Middle frontal gyrus (tissue), 1 donor: ENCODE results near the gene METTL1.
"Not testable (repeated sequence)": the region's sequence is repeated elsewhere in the genome, so short reads cannot be mapped to it uniquely, and the experiment has no call there.

ENCODE experiments used
- DNase-seq: peaks from one replicate; pipeline ENCODE4 v3.0.0-alpha.2; 2015; ENCODE audit warnings: low spot score; ENCODE audit errors: extremely low spot score

The METTL1 gene

DNA sequence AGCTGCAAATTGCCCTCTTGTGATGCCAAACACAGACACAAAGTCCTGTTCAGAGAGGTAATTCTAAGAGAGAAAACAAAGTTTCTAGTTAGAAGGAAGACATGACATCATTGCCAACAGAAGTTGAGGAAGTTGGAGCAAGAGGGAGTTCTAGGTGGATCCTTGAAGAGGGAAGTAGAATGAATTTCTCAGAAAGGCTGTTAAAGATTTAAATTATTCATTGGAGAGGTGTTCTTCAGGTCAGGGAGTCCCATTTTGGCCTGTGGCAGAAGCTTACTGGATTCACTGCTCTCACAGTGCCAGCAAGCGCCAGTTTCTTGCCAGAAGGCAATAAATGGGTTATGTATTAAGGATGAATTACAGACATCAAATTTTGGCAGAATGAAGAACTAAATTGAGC is 26.0 kb upstream of the METTL1 start:
- no peak for DNase-seq

DNA sequence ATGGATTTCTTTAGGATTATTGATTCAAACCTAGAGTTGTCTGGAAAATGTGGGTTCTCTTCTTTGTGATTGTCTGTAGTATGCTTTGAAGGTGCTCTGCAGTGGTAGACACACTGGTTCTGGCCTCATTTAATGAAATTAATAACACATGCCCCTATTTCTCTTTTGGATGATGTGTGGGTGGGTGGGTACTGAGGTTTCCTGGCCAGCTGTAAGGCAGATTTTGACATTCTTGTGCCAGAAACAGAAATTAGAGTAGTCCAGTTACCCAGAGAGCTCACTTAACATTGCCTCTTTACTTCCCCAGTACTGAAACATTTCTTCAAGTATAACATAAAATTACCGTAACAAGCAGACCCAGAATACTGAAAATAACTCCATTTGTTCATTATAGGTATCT is 25.1 kb upstream of the METTL1 start:
- no peak for DNase-seq

DNA sequence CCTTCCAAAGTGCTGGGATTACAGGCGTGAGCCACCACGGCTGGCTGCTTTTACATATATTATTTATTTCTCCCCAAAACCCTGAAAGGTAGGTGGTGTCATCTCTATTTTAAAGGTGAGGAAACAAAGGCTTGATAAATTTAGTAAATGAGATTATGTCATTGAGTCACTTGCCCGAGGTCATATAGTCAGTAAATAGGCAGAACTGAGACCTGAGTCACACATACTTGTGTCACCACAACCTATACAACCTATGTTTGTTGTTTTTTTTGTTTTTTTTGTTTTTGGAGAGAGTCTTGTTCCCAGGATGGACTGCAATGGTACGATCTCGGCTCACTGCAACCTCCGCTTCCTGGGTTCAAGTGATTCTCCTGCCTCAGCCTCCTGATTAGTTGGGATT is 23.4 kb upstream of the METTL1 start:
- no peak for DNase-seq

DNA sequence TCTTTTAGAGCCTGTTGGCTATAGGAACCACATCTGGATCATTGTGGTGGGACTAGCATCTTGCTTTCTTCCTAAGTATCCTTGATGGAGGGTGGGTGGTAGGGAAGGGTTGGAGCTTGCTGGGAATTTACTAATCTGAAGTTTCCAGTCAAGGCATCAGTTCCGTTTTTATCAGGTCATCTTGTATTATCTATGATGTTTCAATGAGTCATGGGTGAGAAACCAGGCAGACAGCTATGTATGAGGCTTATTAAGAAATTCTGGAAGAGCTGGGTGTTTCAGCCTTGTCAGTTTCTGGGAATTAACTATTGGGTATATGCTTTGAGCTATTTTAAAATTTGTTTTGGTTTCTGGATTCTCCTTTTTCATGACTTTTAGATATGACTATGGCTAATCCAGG is 22.0 kb upstream of the METTL1 start:
- no peak for DNase-seq

DNA sequence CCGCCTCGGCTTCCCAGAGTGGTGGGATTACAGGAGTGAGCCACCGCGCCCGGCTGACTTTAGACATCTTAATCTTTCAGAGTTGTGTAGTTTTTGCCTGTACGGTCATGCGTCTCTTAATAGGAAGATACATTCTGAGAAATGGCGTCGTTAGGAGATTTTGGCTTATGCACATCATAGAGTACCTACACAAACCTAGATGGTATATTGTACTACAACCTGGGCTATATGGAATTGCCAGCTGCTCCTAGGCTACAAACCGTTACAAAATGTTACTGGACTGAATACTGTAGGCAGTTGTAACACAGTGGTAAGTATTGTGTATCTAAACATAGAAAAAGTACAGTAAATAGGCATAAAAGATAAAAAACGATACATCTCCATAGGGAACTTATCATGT is 12.0 kb upstream of the METTL1 start:
- DNase-seq, result no peak

DNA sequence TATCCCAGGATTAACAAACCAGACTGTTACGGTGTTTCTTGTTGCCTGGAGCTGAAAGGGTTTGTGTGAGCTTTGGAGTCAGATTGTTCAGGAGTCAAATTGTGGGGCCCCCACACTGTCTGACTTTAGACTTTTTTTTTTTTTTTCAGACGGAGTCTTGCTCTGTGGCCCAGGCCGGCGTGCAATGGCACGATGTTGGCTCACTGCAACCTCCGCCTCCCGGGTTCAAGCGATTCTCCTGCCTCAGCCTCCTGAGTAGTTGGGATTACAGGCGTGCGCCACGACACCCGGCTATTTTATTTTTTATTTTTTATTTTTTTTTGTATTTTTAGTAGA is 11.5 kb upstream of the METTL1 start:
- DNase-seq, result no peak

DNA sequence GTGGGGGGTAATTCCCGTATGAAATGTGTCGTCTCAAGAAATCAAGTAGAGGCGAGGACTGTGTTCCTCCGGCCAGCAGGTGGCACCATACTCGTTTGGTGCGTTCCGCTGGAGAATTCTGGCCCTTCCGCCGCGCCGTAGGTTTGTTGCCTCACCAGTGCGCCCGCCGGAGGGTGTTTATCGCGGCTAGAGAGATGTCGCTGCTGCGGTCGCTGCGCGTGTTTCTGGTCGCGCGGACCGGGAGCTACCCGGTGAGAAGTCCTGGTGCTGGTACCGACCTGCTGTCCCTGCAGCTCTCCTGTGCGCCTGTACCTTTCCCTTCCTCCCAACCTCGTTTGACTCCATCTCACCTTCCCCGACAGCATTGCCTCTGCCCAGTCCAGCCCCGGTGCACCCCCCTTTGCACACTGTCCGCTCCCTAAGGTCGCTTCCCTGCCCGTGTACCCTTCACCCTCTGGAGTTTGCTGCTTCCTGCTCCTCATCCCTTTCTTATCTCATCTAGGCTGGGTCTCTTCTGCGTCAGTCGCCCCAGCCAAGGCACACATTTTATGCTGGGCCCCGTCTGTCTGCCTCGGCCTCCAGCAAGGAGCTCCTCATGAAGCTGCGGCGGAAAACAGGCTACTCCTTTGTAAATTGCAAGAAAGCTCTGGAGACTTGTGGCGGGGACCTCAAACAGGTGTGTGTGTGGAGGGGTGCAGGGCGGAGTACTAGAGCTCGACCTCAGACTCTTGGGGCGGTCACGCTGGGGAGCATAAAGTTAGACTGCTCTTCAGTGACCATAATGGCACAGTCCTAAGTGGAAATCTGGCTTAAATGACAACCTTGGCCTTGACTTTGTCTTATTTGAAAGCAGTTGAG is 10.9 kb upstream of the METTL1 start, which contains the start of gene TSFM:
TSS of gene TSFM (plus strand) at position 180 of the 858 bp plus-strand sequence. CDS start at position 195, 15 bp downstream.
- peak; percentile 91 for DNase-seq

DNA sequence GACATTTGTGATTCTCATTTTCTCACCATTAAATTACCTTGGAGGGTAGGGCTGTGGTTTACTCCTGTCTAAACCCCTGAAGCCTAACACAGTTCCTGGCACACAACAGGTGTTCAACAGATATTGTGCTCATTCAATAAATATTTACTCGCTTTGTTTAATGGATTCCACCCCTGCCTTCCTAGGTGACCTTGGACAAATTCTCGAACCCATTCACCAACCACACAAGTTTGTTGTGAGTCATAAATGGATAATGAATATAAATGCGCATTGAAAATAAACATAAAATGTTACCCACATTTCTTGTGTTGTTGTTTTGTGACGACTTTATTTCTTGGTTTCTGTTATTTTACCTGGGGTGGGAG is 10.3 kb upstream of the METTL1 start:
- DNase-seq, result no peak

DNA sequence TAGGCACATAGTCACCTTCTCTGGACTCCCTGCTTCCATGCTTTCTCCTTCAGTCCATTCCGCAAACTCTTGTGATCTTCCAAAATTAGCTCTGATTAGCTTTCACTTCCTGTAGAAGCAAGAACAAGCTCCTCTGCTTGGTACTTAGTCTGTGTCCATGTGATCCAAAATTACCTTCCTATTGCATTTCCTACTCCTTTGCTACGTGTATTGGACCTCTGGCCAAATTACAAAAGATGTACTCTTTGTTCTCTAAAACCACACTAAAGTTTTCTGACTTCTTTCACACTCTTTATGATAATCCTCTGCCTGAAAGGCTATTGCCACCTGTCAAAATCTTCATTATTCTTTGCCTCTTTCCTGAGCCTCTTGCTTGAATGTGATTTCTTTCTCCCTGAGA is 9.9 kb upstream of the METTL1 start:
- no peak for DNase-seq

DNA sequence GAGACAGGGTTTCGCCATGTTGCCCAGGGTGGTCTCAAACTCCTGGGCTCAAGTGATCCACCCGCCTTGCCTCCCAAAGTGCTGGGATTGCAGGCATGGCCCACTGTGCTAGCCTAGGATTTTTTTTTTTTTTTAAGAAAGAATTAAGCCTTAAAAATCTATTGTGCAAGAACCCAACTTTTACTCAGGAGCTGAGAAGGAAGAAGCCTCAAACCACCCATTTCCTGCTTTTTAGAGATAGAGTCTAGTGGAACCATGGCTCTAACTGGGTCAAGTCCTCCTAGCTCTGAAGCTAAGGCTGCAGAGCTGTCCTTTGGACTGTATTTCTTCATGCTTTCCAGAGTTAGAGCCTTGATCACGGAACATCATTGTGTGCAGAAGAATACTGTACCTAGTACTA is 9.3 kb upstream of the METTL1 start:
- DNase-seq, result no peak

DNA sequence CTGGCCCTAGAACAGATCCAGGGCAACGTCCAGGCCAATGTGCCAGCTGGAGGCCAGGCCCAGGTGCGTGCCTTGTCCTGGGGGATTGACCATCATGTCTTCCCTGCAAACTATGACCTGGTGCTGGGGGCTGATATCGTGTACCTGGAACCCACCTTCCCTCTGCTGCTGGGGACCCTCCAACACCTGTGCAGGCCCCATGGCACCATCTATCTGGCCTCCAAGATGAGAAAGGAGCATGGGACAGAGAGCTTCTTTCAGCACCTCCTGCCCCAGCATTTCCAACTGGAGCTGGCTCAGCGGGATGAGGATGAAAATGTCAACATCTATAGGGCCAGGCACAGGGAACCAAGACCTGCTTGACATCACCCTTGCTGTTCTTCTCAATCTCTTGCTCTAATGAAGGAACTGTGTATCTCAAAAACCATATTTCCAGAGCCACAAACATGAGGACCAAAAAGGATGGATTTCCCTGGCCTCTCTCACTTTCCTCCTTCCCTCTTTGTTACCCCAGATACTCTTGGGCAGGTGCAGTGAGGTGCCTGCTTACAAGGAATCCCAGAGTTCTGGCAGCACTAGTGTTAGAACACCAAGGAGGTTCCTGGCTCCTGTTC is 8.5 kb upstream of the METTL1 start:
- DNase-seq, result no peak

DNA sequence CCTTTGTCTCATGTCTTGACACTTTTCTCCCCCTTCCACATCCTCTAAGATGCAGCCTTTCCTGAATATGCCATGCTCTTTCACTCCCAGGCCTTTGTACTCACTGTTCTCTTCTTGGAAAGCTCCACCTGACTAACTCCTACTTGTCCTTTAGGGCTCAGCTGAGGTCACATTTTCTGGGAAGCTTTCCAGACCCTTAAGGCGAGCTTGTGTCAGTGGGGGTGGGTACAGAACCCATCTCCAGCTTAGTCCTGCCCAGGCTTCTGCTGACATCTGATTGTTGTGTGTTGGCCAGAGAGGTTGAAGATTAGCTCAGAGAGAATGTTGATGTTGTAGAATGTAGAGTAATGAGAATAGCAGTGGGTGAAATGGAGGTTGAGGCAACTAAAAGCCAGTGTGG is 7.8 kb upstream of the METTL1 start:
- no peak for DNase-seq

DNA sequence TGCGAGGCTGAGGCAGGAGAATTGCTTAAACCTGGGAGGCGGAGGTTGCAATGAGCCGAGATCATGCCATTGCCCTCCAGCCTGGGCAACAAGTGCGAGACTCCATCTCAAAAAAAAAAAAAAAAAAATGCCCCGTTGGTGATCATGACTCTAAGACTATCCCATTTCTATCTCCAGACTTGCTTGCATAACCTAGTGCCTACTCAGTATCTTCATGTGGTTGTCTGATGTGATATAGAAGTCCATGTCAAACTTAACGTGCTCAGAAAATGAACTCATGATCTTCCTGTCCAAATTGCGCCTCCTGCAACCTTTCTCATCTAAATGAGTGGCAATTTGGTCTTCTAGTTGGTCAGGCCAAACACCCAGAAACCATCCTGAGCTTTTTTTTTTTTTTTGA is 6.0 kb upstream of the METTL1 start:
- no peak for DNase-seq

DNA sequence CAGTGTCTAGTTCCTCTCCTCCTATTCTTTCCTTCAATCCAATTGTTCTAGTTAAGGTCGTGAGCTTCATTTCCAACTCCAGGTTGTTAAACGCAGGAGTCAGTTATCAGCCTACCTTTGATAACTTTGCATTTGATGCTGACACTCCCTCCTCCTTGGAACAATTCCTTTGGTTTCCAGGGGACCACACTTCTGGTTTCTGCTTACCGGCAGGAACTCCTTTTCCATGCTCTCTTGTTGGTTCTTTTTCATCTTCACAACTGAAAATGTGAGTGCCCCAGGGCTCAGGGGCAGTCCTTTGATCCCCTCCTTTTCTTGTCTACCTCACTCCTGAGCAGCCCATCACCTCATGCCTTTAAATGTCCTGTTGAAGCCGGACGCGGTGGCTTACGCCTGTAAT is 5.5 kb upstream of the METTL1 start:
- DNase-seq, result no peak

DNA sequence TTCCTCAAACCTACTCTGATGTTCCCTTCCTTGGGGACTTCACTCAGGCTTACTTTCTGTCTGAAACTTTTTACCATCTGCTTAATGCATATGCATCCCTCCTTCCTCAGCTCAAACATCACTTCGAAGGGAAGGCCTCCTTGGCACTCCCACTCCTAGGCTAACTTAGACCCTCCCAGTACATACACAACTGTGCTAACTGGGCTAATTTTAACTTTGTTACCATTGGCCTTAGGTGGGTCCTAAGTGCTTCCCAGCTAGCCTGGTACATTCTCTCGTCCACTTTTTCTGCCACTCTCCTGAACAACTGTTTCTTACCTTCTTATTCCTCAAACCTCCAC is 4.3 kb upstream of the METTL1 start:
- no peak for DNase-seq

DNA sequence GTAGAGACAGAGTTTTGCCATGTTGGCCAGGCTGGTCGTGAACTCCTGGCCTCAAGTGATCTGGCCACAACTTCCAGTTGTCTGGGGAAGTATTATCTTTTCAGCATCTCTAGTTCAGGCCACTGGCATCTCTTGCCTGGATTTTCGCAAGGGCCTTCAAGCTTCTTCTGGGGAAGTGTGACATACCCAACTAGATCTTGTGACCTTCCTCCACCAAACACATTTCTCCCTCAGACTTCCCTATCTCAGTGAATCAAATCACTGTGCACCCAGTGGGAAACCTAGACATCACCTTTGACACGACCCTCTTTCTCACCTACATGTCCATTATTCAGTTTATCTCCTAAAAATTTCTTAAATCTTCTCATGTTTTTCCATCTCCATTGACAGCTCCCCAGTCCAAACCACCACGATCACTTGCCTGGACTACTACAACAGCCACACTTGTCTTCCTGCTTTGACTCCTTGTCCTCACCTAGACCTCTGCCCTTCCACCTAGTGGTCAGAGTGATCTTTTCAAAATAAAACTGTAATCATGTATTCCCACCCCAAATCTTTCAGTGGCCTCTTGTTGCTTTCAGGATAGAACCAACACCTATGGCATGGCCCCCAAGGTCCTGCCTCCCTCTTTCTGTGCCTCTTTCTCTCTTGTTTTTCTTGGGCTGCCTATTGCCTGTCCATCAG is 3.8 kb upstream of the METTL1 start:
- DNase-seq, result no peak

DNA sequence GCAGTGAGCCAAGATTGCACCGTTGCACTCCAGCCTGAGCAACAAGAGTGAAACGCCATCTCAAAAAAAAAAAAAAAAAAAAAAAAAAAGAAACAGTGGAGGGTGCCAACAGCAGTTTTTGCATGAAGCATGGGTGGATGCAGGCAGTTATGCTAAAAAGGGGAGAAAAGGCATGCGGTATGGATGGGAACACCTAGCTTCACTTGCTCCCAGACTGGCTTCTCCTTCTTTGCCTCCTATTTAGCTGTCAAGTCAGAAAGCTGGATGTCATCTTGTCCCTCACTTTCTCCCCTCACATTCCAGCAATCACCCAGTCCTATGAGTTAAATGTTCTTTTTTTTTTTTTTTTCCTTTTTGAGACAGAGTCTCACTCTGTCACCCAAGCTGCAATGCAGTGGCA is 3.1 kb upstream of the METTL1 start:
- no peak for DNase-seq

DNA sequence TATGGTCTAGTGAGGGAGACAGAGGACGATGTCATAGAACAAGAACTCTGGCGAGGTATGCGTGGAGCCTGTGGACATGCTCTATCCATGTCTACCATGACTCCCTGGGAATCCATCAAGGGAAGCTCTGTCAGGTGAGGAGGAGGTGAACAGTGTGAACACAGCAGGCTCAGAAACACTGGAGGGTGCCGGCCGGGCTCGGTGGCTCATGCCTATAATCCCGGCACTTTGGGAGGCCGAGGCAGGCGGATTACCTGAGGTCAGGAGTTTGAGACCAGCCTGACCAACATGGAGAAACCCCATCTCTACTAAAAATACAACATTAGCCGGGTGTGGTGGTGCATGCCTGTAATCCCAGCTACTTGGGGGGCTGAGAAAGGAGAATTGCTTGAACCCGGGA is 2.7 kb upstream of the METTL1 start:
- DNase-seq, result not testable (repeated sequence)

DNA sequence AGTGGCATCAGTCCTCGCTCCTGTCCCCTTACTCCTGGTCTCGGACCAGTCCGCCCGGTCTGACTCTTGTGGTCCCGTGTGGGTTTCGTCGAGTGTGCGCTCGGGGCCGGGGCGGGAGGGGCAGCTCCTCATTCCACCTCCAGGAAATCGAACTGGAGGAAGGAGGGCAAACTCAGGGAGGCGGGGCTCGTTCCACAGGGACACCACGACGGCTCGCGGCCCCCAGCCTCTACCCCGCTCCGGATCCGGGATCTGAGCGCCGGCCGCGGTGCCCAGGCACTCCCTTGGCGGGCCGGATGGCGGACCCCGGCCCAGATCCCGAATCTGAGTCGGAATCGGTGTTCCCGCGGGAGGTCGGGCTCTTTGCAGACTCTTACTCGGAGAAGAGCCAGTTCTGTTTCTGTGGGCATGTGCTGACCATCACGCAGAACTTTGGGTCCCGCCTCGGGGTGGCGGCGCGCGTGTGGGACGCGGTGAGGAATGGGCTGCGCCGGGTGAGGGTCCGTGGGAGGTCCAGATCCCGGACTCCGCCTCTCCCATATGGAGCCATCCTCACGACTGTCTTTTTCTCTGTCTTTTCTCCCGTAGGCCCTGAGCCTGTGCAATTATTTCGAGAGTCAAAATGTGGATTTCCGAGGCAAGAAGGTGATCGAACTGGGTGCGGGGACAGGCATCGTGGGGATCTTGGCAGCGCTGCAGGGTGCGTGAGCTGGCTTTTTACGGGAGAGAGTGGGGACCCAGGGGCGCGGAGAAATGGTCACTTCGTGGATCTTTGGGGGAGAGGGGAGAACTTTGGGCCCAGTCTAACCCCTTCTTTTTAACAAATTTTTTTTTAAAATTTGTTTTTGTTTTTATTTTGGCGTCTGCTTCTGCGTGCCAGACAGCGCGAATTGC is 771 bp upstream of the METTL1 start, which contains the start of gene EEF1AKMT3:
TSS of gene EEF1AKMT3 (plus strand) at position 186 of the 894 bp plus-strand sequence. CDS start at position 297, 111 bp downstream.
- no peak for DNase-seq

DNA sequence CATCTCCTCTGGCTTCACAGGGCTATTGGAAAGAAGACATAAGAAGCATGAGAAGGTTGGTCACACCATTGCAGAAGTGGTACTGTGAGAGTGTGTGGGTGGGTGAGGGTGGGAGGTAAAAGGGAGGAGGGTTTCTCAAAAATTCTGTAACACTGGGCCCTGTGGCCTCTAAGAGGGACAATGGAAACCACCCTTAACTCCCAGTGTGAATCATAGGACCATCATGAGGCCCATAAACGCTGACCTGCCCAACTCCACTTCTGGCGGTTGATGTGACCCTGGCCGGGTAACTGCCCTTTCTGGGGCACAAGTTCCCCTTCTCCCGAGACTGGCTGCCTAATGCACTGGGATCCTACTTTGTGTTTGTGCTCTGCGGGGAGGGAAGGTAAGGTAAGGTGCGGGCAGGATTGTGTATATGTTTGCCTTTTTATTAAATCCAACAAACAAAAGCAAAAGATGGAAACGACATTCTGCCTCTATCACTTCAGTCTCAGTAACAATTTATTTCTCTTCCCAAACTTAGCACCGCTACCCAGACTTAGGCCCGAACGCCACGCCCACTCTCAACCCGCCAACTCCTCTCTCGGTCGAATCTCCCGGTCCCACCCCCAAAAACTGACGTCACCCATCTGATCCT is 551 bp downstream of the METTL1 start:
- DNase-seq, result peak; percentile 73

DNA sequence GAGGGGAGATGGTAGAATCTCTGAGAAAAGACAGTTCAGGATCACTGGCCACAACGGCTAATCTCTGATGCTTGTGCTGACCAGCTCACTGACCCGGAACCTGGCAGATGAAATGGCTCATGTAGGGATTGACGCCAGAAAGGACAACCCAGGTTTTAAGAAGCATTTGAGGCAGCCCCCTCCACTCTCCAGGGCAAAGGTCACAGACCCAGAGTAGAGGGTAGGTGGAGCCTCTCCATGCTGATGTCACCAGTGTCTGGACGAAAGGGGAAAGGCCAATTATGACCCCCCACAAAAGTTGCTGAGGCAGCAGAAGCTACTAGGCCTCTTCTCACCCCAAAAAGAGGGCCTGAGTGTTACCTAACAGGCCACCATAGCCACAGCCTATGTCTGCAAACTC is 1.2 kb downstream of the METTL1 start:
- DNase-seq, result no peak
